PC-9 (cell line): ENCODE measurements around the gene TACR2. TPM values are rescaled to one million over a fixed set of nuclear protein-coding genes. Genes with fewer than 3 reads are reported as not detected.
A peak's percentile ranks its signal among the peaks of the same experiment; 100 is the strongest.

Experiments
- BruUV-seq: library from RNA; stranded (reverse); fragments of 400-500 nt; replicated peaks from 2 replicates; lab custom pipeline; 2021; lab: Mats Ljungman, UMichigan
- CTCF ChIA-PET: fragments of 300-600 bp; sonication (Branson Sonifier 250); formaldehyde crosslinking; loops from one replicate; lab custom pipeline; 2022; ENCODE audit warnings: antibody characterized with exemption; lab: Charles Lee
- POLR2A ChIA-PET: fragments of 300-600 bp; sonication (Branson Sonifier 250); formaldehyde crosslinking; loops from one replicate; lab custom pipeline; 2022; ENCODE audit warnings: antibody characterized with exemption; ENCODE audit not compliant: unreplicated experiment; lab: Charles Lee
- DNase-seq, 2 experiments: peaks; one replicate each; pipeline versions ENCODE4 v3.0.0 to v3.0.0-alpha.2; 2015 to 2022; ENCODE audit warnings: mixed read lengths in 1 of 2
- H2AFZ ChIP-seq: fragments of 200-600 bp; sonication (generic); 2 replicates; pipeline ENCODE4 v1.8.1; 2017; ENCODE audit warnings: antibody characterized with exemption
- H3F3A ChIP-seq: fragments of 200-600 bp; sonication (generic); 2 replicates; pipeline ENCODE4 v1.8.1; 2017; ENCODE audit warnings: antibody characterized with exemption, mild to moderate bottlenecking, low read depth; ENCODE audit not compliant: insufficient read depth
- H3K27ac ChIP-seq: fragments of 200-600 bp; sonication (generic); 2 replicates; pipeline ENCODE4 v1.6.1; 2016; ENCODE audit warnings: mixed run types
- H3K27me3 ChIP-seq: fragments of 200-600 bp; sonication (generic); 2 replicates; pipeline ENCODE4 v1.6.1; 2016; ENCODE audit warnings: low read depth, mixed run types; ENCODE audit not compliant: insufficient read depth
- H3K36me3 ChIP-seq: fragments of 200-600 bp; sonication (generic); 2 replicates; pipeline ENCODE4 v1.6.1; 2016; ENCODE audit warnings: low read depth, mixed run types
- H3K4me1 ChIP-seq: fragments of 200-600 bp; sonication (generic); replicated peaks from 2 replicates; pipeline ENCODE4 v1.6.1; 2016; ENCODE audit warnings: mixed run types; ENCODE audit not compliant: insufficient read depth
- H3K4me2 ChIP-seq: fragments of 200-600 bp; sonication (generic); 2 replicates; pipeline ENCODE4 v1.6.1; 2017; ENCODE audit warnings: mixed run types
- H3K4me3 ChIP-seq: fragments of 200-600 bp; sonication (generic); 2 replicates; pipeline ENCODE4 v1.6.1; 2016; ENCODE audit warnings: mixed run types
- H3K79me2 ChIP-seq: fragments of 200-600 bp; sonication (generic); 2 replicates; pipeline ENCODE4 v1.6.1; 2017; ENCODE audit warnings: low read depth, mixed run types
- H3K9me2 ChIP-seq: fragments of 200-600 bp; sonication (generic); 2 replicates; pipeline ENCODE4 v1.8.1; 2017; ENCODE audit warnings: mild to moderate bottlenecking; ENCODE audit not compliant: insufficient read depth
- H3K9me3 ChIP-seq: fragments of 200-600 bp; sonication (generic); 2 replicates; pipeline ENCODE4 v1.8.1; 2016; ENCODE audit warnings: low read depth; ENCODE audit not compliant: insufficient read depth
- H4K20me1 ChIP-seq: fragments of 200-600 bp; sonication (generic); 2 replicates; pipeline ENCODE4 v1.8.1; 2017; ENCODE audit not compliant: insufficient read depth
- EZH2 ChIP-seq: fragments of 200-600 bp; sonication (generic); IDR thresholded peaks from 2 replicates; pipeline ENCODE4 v1.8.0; 2017; ENCODE audit warnings: antibody characterized with exemption, low read depth
- intact Hi-C: fragments of 100-400 bp; cut with micrococcal nuclease; formaldehyde crosslinking; loops from one replicate; pipeline ENCODE4 v1.10.0; 2022; ENCODE audit not compliant: unreplicated experiment
- total RNA-seq: library from RNA; stranded (reverse); gene quantifications from 2 replicates; pipeline ENCODE4 v1.2.3, GENCODE V29; 2021
- TF ChIP-seq, protein P1 (sequence below): fragments of 200-600 bp; sonication (generic); conservative IDR thresholded peaks from 2 replicates; pipeline ENCODE4 v1.6.1; 2017; ENCODE audit warnings: mixed run types, antibody characterized with exemption, mild to moderate bottlenecking, moderate library complexity

TACR2 gene
- total RNA-seq, 1 experiment from 2014 or later, result not detected

DNA sequence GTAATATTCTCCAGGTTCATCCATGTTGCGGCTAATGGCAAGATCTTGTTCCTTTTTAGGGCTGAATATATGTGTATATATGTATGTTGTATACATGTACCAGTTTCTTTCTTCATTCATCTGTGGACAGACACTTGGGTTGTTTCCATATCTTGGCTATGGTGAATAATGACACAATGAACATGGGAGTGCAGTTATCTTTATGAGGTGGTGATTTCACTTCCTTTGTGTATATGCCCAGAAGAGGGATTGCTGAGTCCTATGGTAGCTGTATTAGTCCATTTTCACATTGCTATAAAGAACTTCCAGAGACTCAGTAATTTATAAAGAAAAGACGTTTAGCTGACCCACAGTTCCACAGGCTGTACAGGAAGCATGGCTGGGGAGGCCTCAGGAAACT lies 17.5 kb upstream of the TACR2 start:
- intact Hi-C loops, result no loop called here
- H3K79me2 ChIP-seq, result no peaks in the 10 kb centered on the region
- peaks cover 19% of the 10 kb centered on the region for H3F3A ChIP-seq
- POLR2A ChIA-PET, result interaction anchor here (0.7 kb wide), 1 partner anchor 31 kb away, joined by 5 read pairs; no protein-coding TSS in a partner anchor
- no peak overlapping the region for H2AFZ ChIP-seq
- CTCF ChIA-PET, result no interaction called here
- no peaks in the 10 kb centered on the region for H3K27me3 ChIP-seq
- peaks cover 26% of the 10 kb centered on the region for H3K4me1 ChIP-seq
- no peak overlapping the region for H3K27ac ChIP-seq
- no peak overlapping the region for H3K4me2 ChIP-seq
- H4K20me1 ChIP-seq, result no peaks in the 10 kb centered on the region
- no peaks in the 10 kb centered on the region for H3K36me3 ChIP-seq
- no peaks in the 10 kb centered on the region for H3K9me2 ChIP-seq
- no TSS peak for BruUV-seq
- no peak overlapping the region for H3K4me3 ChIP-seq
- no peak for DNase-seq
- TF ChIP-seq, protein P1, sequence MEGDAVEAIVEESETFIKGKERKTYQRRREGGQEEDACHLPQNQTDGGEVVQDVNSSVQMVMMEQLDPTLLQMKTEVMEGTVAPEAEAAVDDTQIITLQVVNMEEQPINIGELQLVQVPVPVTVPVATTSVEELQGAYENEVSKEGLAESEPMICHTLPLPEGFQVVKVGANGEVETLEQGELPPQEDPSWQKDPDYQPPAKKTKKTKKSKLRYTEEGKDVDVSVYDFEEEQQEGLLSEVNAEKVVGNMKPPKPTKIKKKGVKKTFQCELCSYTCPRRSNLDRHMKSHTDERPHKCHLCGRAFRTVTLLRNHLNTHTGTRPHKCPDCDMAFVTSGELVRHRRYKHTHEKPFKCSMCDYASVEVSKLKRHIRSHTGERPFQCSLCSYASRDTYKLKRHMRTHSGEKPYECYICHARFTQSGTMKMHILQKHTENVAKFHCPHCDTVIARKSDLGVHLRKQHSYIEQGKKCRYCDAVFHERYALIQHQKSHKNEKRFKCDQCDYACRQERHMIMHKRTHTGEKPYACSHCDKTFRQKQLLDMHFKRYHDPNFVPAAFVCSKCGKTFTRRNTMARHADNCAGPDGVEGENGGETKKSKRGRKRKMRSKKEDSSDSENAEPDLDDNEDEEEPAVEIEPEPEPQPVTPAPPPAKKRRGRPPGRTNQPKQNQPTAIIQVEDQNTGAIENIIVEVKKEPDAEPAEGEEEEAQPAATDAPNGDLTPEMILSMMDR, result no peak
- TF ChIP-seq EZH2, result no peak
- H3K9me3 ChIP-seq, result no peaks in the 10 kb centered on the region

DNA sequence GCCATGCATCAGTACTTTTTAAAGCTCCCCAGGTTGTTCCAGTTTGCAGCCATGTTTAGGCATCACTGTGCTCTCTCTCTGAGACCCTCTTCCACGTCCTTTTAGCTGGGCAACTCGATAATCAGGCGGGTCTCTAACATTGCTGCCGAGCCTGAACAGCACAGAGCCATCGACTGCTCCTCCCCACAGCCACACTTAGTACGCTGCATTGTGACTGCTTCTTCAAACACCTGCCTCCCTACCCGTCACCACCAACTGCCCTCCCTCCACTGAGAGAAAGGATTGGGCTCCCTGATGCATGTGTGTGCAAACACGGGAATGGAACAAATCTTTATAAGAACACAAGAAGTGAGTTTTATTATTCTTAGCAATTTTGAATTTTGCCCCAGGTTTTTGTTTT lies 11.4 kb upstream of the TACR2 start:
- Histone ChIP-seq H4K20me1 (no peaks in the 10 kb centered on the region), H3K79me2 (no peaks in the 10 kb centered on the region), H3F3A (peaks cover 27% of the 10 kb centered on the region), H2AFZ (no peak overlapping the region), H3K9me2 (no peaks in the 10 kb centered on the region), H3K4me2 (no peak overlapping the region), H3K4me3 (no peak overlapping the region), H3K4me1 (peaks cover 28% of the 10 kb centered on the region), H3K36me3 (no peaks in the 10 kb centered on the region), H3K27me3 (no peaks in the 10 kb centered on the region), H3K9me3 (no peaks in the 10 kb centered on the region), H3K27ac (no peak overlapping the region)
- no peak for DNase-seq
- BruUV-seq, result no TSS peak
- POLR2A ChIA-PET, result no interaction called here
- CTCF ChIA-PET, result no interaction called here
- intact Hi-C loops, result no loop called here
- TF ChIP-seq, protein P1, result no peak
- TF ChIP-seq EZH2, result no peak

DNA sequence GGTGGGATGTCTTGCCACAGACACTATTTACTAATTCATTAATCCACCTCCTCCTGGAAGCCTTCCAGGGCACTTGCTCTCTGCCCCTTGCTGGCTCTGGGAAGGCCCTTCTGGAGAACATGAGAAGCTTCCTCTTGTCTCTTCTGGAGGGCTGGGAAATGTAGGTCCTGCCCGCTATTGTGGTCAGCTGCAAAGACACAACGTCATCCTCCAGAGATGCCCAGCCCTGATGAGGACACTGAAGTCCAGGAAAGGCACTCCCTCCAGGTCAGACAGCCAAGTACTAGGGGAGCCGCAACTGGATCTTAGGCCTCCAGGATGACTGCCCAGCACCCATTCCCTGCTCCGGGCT lies 9.6 kb upstream of the TACR2 start:
- CTCF ChIA-PET, result interaction anchor here (1.5 kb wide), 1 partner anchor 20 kb away, joined by 5 read pairs; no protein-coding TSS in a partner anchor
- peaks cover 28% of the 10 kb centered on the region for H3K4me1 ChIP-seq
- H3K9me2 ChIP-seq, result no peaks in the 10 kb centered on the region
- H3K4me3 ChIP-seq, result no peak overlapping the region
- H3K9me3 ChIP-seq, result no peaks in the 10 kb centered on the region
- no peaks in the 10 kb centered on the region for H3K36me3 ChIP-seq
- no peak overlapping the region for H2AFZ ChIP-seq
- no peaks in the 10 kb centered on the region for H4K20me1 ChIP-seq
- BruUV-seq, result no TSS peak
- TF ChIP-seq, protein P1, result no peak
- TF ChIP-seq EZH2, result no peak
- no peaks in the 10 kb centered on the region for H3K79me2 ChIP-seq
- H3F3A ChIP-seq, result peaks cover 27% of the 10 kb centered on the region
- intact Hi-C loops, result loop anchor here (1.0 to 2.0 kb wide), 4 partner anchors 12 to 88 kb away; partner anchors contain the start of gene TSPAN15
- peak overlapping the region; percentile 32 for H3K4me2 ChIP-seq
- POLR2A ChIA-PET, result no interaction called here
- peaks cover 10% of the 10 kb centered on the region; the same call in 1 of the 2 replicates for H3K27me3 ChIP-seq
- peak; percentile 53 to 57 for DNase-seq
- H3K27ac ChIP-seq, result peak overlapping the region; percentile 44
